ENCODE data around the gene WDFY4. TPM values are rescaled to one million over a fixed set of nuclear protein-coding genes. Genes with fewer than 3 reads are reported as not detected.

The WDFY4 gene
- polyA plus RNA-seq, 1 donor (not counting 4 experiments of a cell fraction or from before 2014, with no cell fraction given): 0.04 TPM

DNA sequence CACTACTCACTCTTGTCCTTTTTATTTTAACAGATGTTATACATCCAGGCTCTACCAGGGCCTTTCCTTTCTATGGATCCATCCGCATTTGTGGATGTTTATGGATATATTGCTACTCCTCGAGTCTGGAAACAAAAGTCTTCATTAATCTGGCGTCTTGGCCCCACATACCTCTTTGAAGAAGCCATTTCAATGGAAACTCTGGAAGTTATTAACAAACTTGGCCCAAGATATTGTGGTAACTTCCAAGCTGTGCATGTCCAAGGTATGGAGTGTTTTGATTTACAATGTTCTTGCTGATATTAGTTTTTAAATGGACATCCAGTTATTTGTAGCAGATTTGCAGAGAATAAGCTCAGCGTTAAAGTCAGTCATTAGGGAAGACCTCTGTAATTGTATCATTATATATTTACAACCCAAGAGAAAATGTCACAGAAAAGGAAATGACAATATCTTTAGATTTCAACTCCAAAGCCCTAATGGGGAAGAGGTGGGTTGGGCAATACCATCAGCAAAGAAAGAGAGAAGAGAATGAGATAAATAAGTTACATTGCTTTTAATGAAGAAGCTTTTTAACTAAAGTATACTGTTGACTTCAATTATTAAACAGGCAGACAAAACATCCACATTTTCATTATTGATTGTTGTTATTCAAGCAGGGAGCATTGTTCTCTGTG, 102.1 kb downstream of the WDFY4 start:
- Histone ChIP-seq H3K4me1 (ENCODE audit: control insufficient read depth, extremely low read depth, insufficient read depth, low read length) (peaks cover under 1% of the 10 kb centered on the region), H3K79me2 (ENCODE audit: control insufficient read depth, insufficient read depth, low read length) (no peaks in the 10 kb centered on the region), H3K36me3 (ENCODE audit: control insufficient read depth in 2 of 2, extremely low read depth in 1 of 2, insufficient read depth in 2 of 2, low read length in 2 of 2) (no peaks in the 10 kb centered on the region), H3K27ac (ENCODE audit: control insufficient read depth, insufficient read depth, low read length) (no peak overlapping the region), H3K9me3 (ENCODE audit: control insufficient read depth, low read depth, low read length) (no peaks in the 10 kb centered on the region), H3K4me2 (ENCODE audit: control insufficient read depth, extremely low read depth, insufficient read depth, low read depth, low read length) (no peak overlapping the region), H3K9ac (ENCODE audit: control insufficient read depth, extremely low read depth, insufficient read depth, low read length) (no peak overlapping the region), H4K20me1 (ENCODE audit: control insufficient read depth, extremely low read depth, insufficient read depth, low read length) (no peaks in the 10 kb centered on the region), H3K9me1 (ENCODE audit: control insufficient read depth, extremely low read depth, insufficient read depth, low read length) (no peaks in the 10 kb centered on the region), H3K27me3 (ENCODE audit: control insufficient read depth, extremely low read depth, insufficient read depth, low read length) (peaks cover 4% of the 10 kb centered on the region), H3K4me3 (ENCODE audit: control insufficient read depth in 2 of 3, extremely low read depth in 1 of 3, insufficient read depth in 2 of 3, low read depth in 1 of 3, low read length in 3 of 3) (no peak overlapping the region), H2AFZ (ENCODE audit: control insufficient read depth, low read length) (no peak overlapping the region)
- DNase-seq (ENCODE audit: low read depth, low spot score): no peak
- TF ChIP-seq, protein P1, sequence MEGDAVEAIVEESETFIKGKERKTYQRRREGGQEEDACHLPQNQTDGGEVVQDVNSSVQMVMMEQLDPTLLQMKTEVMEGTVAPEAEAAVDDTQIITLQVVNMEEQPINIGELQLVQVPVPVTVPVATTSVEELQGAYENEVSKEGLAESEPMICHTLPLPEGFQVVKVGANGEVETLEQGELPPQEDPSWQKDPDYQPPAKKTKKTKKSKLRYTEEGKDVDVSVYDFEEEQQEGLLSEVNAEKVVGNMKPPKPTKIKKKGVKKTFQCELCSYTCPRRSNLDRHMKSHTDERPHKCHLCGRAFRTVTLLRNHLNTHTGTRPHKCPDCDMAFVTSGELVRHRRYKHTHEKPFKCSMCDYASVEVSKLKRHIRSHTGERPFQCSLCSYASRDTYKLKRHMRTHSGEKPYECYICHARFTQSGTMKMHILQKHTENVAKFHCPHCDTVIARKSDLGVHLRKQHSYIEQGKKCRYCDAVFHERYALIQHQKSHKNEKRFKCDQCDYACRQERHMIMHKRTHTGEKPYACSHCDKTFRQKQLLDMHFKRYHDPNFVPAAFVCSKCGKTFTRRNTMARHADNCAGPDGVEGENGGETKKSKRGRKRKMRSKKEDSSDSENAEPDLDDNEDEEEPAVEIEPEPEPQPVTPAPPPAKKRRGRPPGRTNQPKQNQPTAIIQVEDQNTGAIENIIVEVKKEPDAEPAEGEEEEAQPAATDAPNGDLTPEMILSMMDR (optimal IDR thresholded peaks at IDR 0.05 in 1 of 3, IDR thresholded peaks at IDR 0.05 in 1 of 3, conservative IDR thresholded peaks at IDR 0.05 in 1 of 3; ENCODE audit: extremely low read depth in 1 of 3, insufficient read depth in 2 of 3, low read length in 3 of 3): no peak
- TF ChIP-seq EZH2 (IDR thresholded peaks at IDR 0.05; ENCODE audit: low read length): no peak
- no peak for FAIRE-seq
- dilution Hi-C loops (cut with MboI; ENCODE audit: extremely low pct_ligation_motif_present, low sequenced_read_pairs): no loop called here

DNA sequence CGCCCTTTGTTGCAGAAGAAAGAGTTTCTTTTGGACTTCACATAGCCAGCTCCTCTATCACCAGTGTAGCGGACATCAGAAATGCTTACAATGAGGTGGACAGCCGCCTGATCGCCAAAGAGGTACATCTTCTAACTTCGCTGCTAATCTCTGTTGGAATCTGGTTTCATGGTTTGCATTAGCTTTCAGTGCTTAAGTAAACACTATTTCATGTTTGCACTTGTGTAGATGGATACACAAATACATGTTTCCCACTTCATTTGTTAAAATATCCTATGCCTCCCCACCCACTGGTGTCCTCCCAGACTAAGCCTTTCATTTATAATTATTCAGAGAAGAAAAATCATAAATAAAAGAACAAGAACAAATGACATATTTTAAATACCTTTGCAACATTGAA, 103.9 kb downstream of the WDFY4 start:
- Histone ChIP-seq H3K4me2 (ENCODE audit: control insufficient read depth, extremely low read depth, insufficient read depth, low read depth, low read length) (no peak overlapping the region), H3K4me1 (ENCODE audit: control insufficient read depth, extremely low read depth, insufficient read depth, low read length) (peaks cover 15% of the 10 kb centered on the region), H2AFZ (ENCODE audit: control insufficient read depth, low read length) (no peak overlapping the region), H3K79me2 (ENCODE audit: control insufficient read depth, insufficient read depth, low read length) (no peaks in the 10 kb centered on the region), H3K9me1 (ENCODE audit: control insufficient read depth, extremely low read depth, insufficient read depth, low read length) (no peaks in the 10 kb centered on the region), H3K9me3 (ENCODE audit: control insufficient read depth, low read depth, low read length) (no peaks in the 10 kb centered on the region), H3K9ac (ENCODE audit: control insufficient read depth, extremely low read depth, insufficient read depth, low read length) (no peak overlapping the region), H3K27me3 (ENCODE audit: control insufficient read depth, extremely low read depth, insufficient read depth, low read length) (no peaks in the 10 kb centered on the region), H4K20me1 (ENCODE audit: control insufficient read depth, extremely low read depth, insufficient read depth, low read length) (no peaks in the 10 kb centered on the region), H3K27ac (ENCODE audit: control insufficient read depth, insufficient read depth, low read length) (no peak overlapping the region), H3K4me3 (ENCODE audit: control insufficient read depth in 2 of 3, extremely low read depth in 1 of 3, insufficient read depth in 2 of 3, low read depth in 1 of 3, low read length in 3 of 3) (no peak overlapping the region), H3K36me3 (ENCODE audit: control insufficient read depth in 2 of 2, extremely low read depth in 1 of 2, insufficient read depth in 2 of 2, low read length in 2 of 2) (no peaks in the 10 kb centered on the region)
- FAIRE-seq: no peak
- TF ChIP-seq, protein P1 (optimal IDR thresholded peaks at IDR 0.05 in 1 of 3, IDR thresholded peaks at IDR 0.05 in 1 of 3, conservative IDR thresholded peaks at IDR 0.05 in 1 of 3; ENCODE audit: extremely low read depth in 1 of 3, insufficient read depth in 2 of 3, low read length in 3 of 3): no peak
- TF ChIP-seq EZH2 (IDR thresholded peaks at IDR 0.05; ENCODE audit: low read length): no peak
- dilution Hi-C loops (cut with MboI; ENCODE audit: extremely low pct_ligation_motif_present, low sequenced_read_pairs): no loop called here
- DNase-seq (ENCODE audit: low read depth, low spot score): no peak

All from keratinocyte (primary cell).